H9 (cell line): ENCODE measurements around the gene PTTG2. TPM values are rescaled to one million over a fixed set of nuclear protein-coding genes. Genes with fewer than 3 reads are reported as not detected.

Experiments used
- DNase-seq: peaks from one replicate; pipeline ENCODE4 v3.0.0-alpha.2; 2017
- H2AFZ ChIP-seq: one replicate; pipeline ENCODE4 v1.6.1; 2013; ENCODE audit warnings: mild to moderate bottlenecking, low read length, control low read depth, moderate library complexity
- H2AK5ac ChIP-seq: 2 replicates; pipeline ENCODE4 v1.6.1; 2013; ENCODE audit warnings: low read length, control low read depth, mixed read lengths; ENCODE audit not compliant: insufficient read length
- H2BK120ac ChIP-seq: one replicate; pipeline ENCODE4 v1.6.1; 2013; ENCODE audit warnings: low read depth, mild to moderate bottlenecking, low read length, control low read depth, inconsistent platforms; ENCODE audit not compliant: poor library complexity, severe bottlenecking
- H2BK12ac ChIP-seq: 2 replicates; pipeline ENCODE4 v1.6.1; 2013; ENCODE audit warnings: low read length, control low read depth, mixed read lengths, low read depth; ENCODE audit not compliant: insufficient read length
- H2BK15ac ChIP-seq: 2 replicates; pipeline ENCODE4 v1.6.1; 2013; ENCODE audit warnings: low read depth, low read length, control low read depth
- H2BK20ac ChIP-seq: one replicate; pipeline ENCODE4 v1.6.1; 2013; ENCODE audit warnings: low read depth, mild to moderate bottlenecking, low read length, control low read depth, inconsistent platforms; ENCODE audit not compliant: poor library complexity, severe bottlenecking
- H2BK5ac ChIP-seq: 2 replicates; pipeline ENCODE4 v1.6.1; 2013; ENCODE audit warnings: low read length, control low read depth, mixed read lengths; ENCODE audit not compliant: insufficient read length
- H3K14ac ChIP-seq: 2 replicates; pipeline ENCODE4 v1.6.1; 2013; ENCODE audit warnings: low read length, control low read depth; ENCODE audit not compliant: insufficient read depth
- H3K18ac ChIP-seq: 2 replicates; pipeline ENCODE4 v1.6.1; 2013; ENCODE audit warnings: low read depth, mild to moderate bottlenecking, mixed read lengths, low read length, control low read depth; ENCODE audit not compliant: insufficient read length
- H3K23ac ChIP-seq: 2 replicates; pipeline ENCODE4 v1.6.1; 2013; ENCODE audit warnings: low read length, control low read depth, mixed read lengths, low read depth; ENCODE audit not compliant: insufficient read length
- H3K23me2 ChIP-seq: 2 replicates; pipeline ENCODE4 v1.6.1; 2013; ENCODE audit warnings: low read depth, mild to moderate bottlenecking, mixed read lengths, low read length, control low read depth; ENCODE audit not compliant: insufficient read length, poor library complexity, severe bottlenecking
- H3K27ac ChIP-seq: 2 replicates; pipeline ENCODE4 v1.5.1; 2013; ENCODE audit warnings: low read length, control low read depth, mixed read lengths, low read depth; ENCODE audit not compliant: insufficient read length
- H3K27me3 ChIP-seq: 2 replicates; pipeline ENCODE4 v1.6.1; 2013; ENCODE audit warnings: low read length, control low read depth, inconsistent platforms; ENCODE audit not compliant: insufficient read depth
- H3K4ac ChIP-seq: 2 replicates; pipeline ENCODE4 v1.6.1; 2013; ENCODE audit warnings: low read depth, mild to moderate bottlenecking, control low read depth, inconsistent platforms, low read length, moderate library complexity
- H3K4me1 ChIP-seq: 2 replicates; pipeline ENCODE4 v1.6.1; 2013; ENCODE audit warnings: low read length, control low read depth, inconsistent platforms; ENCODE audit not compliant: insufficient read depth
- H3K4me2 ChIP-seq: 2 replicates; pipeline ENCODE4 v1.6.1; 2013; ENCODE audit warnings: low read length, control low read depth, mixed read lengths; ENCODE audit not compliant: insufficient read length, insufficient read depth
- H3K56ac ChIP-seq: 2 replicates; pipeline ENCODE4 v1.6.1; 2013; ENCODE audit warnings: low read depth, mild to moderate bottlenecking, mixed read lengths, low read length, control low read depth; ENCODE audit not compliant: insufficient read length
- H3K79me1 ChIP-seq: 2 replicates; pipeline ENCODE4 v1.6.1; 2013; ENCODE audit warnings: low read depth, mild to moderate bottlenecking, moderate library complexity, low read length, control low read depth, inconsistent platforms; ENCODE audit not compliant: insufficient read depth, poor library complexity, severe bottlenecking
- H3K79me2 ChIP-seq: 2 replicates; pipeline ENCODE4 v1.6.1; 2013; ENCODE audit warnings: low read length, control low read depth, inconsistent platforms; ENCODE audit not compliant: insufficient read depth
- H3K9ac ChIP-seq: 2 replicates; pipeline ENCODE4 v1.6.1; 2013; ENCODE audit warnings: low read length, control low read depth, mixed read lengths; ENCODE audit not compliant: insufficient read length; ENCODE audit errors: extremely low read depth
- H3K9me3 ChIP-seq: one replicate; pipeline ENCODE4 v1.6.1; 2013; ENCODE audit warnings: low read depth, low read length, inconsistent platforms; ENCODE audit not compliant: control insufficient read depth
- H3T11ph ChIP-seq: one replicate; pipeline ENCODE4 v1.6.1; 2013; ENCODE audit warnings: mild to moderate bottlenecking, low read length, control low read depth, inconsistent platforms
- H4K20me1 ChIP-seq: one replicate; pipeline ENCODE4 v1.6.1; 2013; ENCODE audit not compliant: control insufficient read depth, insufficient read length, insufficient read depth
- H4K5ac ChIP-seq: 2 replicates; pipeline ENCODE4 v1.6.1; 2013; ENCODE audit warnings: low read depth, mild to moderate bottlenecking, mixed read lengths, low read length, control low read depth; ENCODE audit not compliant: insufficient read length
- H4K8ac ChIP-seq: replicated peaks from 2 replicates; pipeline ENCODE4 v1.6.1; 2013; ENCODE audit warnings: low read length, control low read depth, mixed read lengths, low read depth; ENCODE audit not compliant: insufficient read length
- H4K91ac ChIP-seq: 2 replicates; pipeline ENCODE4 v1.6.1; 2013; ENCODE audit warnings: low read depth, mild to moderate bottlenecking, moderate library complexity, mixed read lengths, low read length, control low read depth; ENCODE audit not compliant: insufficient read length
- H3K27ac Mint-ChIP-seq, 3 experiments: 2 replicates in 2 of 3; 3 replicates in 1 of 3; pipeline ENCODE4 v1.8.0; 2020 to 2021; ENCODE audit warnings: mixed read lengths in 3 of 3, mild to moderate bottlenecking in 1 of 3, moderate library complexity in 1 of 3
- H3K27me3 Mint-ChIP-seq: 2 replicates; pipeline ENCODE4 v1.8.0; 2021; ENCODE audit warnings: low read depth, mild to moderate bottlenecking, moderate library complexity, mixed read lengths
- H3K36me3 Mint-ChIP-seq, 3 experiments: 2 replicates in 2 of 3; 3 replicates in 1 of 3; pipeline ENCODE4 v1.8.0; 2020 to 2021; ENCODE audit warnings: low read depth in 3 of 3, mixed read lengths in 3 of 3; ENCODE audit not compliant: insufficient read depth in 1 of 3
- H3K4me1 Mint-ChIP-seq, 2 experiments: 2 replicates each; pipeline ENCODE4 v1.8.0; 2020; ENCODE audit warnings: mixed read lengths in 2 of 2
- H3K4me3 Mint-ChIP-seq, 2 experiments: 2 replicates in 1 of 2; 3 replicates in 1 of 2; pipeline ENCODE4 v1.8.0; 2020 to 2021; ENCODE audit warnings: mild to moderate bottlenecking in 2 of 2, mixed read lengths in 2 of 2, moderate library complexity in 1 of 2
- H3K9me3 Mint-ChIP-seq, 2 experiments: 2 replicates in 1 of 2; 3 replicates in 1 of 2; pipeline ENCODE4 v1.8.0; 2020; ENCODE audit warnings: mild to moderate bottlenecking in 2 of 2, mixed read lengths in 2 of 2, moderate library complexity in 1 of 2
- WGBS: extraction: QIAGEN DNeasy Blood & Tissue Kit; methylation state at CpG from one replicate; pipeline ENCODE4 v1.1.7; 2013; ENCODE audit warnings: missing lambda C conversion rate, low lambda C conversion rate, mixed read lengths; ENCODE audit not compliant: insufficient read length; ENCODE audit errors: extremely low coverage; 5-methylcytosine and 5-hydroxymethylcytosine counted together
- total RNA-seq: library from RNA; stranded (reverse); gene quantifications from 2 replicates; pipeline ENCODE4 v1.2.1, GENCODE V29; 2021
- TF ChIP-seq, protein P1 (sequence below): fragments of 200-600 bp; sonication (generic); conservative IDR thresholded peaks from 3 replicates; pipeline ENCODE4 v1.8.0; 2021; ENCODE audit warnings: antibody characterized with exemption, mild to moderate bottlenecking

PTTG2 gene
- total RNA-seq, 1 experiment from 2014 or later = not detected

- Histone ChIP-seq H3K4me2 (no peak overlapping the region), H3K27ac (no peak overlapping the region), H4K5ac (no peak overlapping the region), H4K20me1 (no peaks in the 10 kb centered on the region), H3K18ac (no peak overlapping the region), H3K79me1 (no peaks in the 10 kb centered on the region), H3K56ac (no peak overlapping the region), H2BK15ac (no peak overlapping the region), H2AK5ac (no peak overlapping the region), H4K91ac (no peak overlapping the region), H2BK12ac (no peak overlapping the region), H3K23ac (no peak overlapping the region), H2BK20ac (no peak overlapping the region), H3T11ph (no peak overlapping the region), H3K4ac (no peak overlapping the region), H3K9me3 (no peaks in the 10 kb centered on the region), H2BK5ac (no peak overlapping the region), H3K14ac (no peak overlapping the region), H2BK120ac (no peak overlapping the region), H3K27me3 (no peaks in the 10 kb centered on the region), H3K9ac (no peak overlapping the region), H3K4me1 (peaks cover 8% of the 10 kb centered on the region; the same call in 1 of the 2 replicates), H3K79me2 (peaks cover 2% of the 10 kb centered on the region; the same call in 1 of the 2 replicates), H2AFZ (no peak overlapping the region), H4K8ac (no peak overlapping the region), H3K23me2 (no peaks in the 10 kb centered on the region)
- H3K9me3 Mint-ChIP-seq = no peaks in the 10 kb centered on the region
- DNase-seq = no peak
- H3K27ac Mint-ChIP-seq = 0 out of 7 replicates have a peak overlapping the region, but pooled peaks of 1 of the 3 experiments have one; percentile 63
- no CpG with 5 or more reads among the region's 7 CpGs for WGBS
- no peak overlapping the region for H3K4me3 Mint-ChIP-seq
- peaks cover 45 to 62% of the 10 kb centered on the region in 2 experiments for H3K4me1 Mint-ChIP-seq
- TF ChIP-seq, protein P1, sequence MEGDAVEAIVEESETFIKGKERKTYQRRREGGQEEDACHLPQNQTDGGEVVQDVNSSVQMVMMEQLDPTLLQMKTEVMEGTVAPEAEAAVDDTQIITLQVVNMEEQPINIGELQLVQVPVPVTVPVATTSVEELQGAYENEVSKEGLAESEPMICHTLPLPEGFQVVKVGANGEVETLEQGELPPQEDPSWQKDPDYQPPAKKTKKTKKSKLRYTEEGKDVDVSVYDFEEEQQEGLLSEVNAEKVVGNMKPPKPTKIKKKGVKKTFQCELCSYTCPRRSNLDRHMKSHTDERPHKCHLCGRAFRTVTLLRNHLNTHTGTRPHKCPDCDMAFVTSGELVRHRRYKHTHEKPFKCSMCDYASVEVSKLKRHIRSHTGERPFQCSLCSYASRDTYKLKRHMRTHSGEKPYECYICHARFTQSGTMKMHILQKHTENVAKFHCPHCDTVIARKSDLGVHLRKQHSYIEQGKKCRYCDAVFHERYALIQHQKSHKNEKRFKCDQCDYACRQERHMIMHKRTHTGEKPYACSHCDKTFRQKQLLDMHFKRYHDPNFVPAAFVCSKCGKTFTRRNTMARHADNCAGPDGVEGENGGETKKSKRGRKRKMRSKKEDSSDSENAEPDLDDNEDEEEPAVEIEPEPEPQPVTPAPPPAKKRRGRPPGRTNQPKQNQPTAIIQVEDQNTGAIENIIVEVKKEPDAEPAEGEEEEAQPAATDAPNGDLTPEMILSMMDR = no peak
- H3K27me3 Mint-ChIP-seq = no peaks in the 10 kb centered on the region
- peaks cover 0 to 7% (median 5%) of the 10 kb centered on the region in 3 experiments; a peak in 5 of 7 replicates for H3K36me3 Mint-ChIP-seq
Measured at GRCh38 chr4:37995981-37996775, 36.0 kb downstream of the PTTG2 start.
